Smooth muscle cell (in vitro differentiated cells): ENCODE measurements around the gene EID1. TPM values are rescaled to one million over a fixed set of nuclear protein-coding genes. Genes with fewer than 3 reads are reported as not detected.

Source experiments
- DNase-seq: peaks from one replicate; lab custom pipeline; 2025; ENCODE audit not compliant: unreplicated experiment; lab: John Stamatoyannopoulos, UW
- H2AFZ ChIP-seq: fragments of 200-600 bp; sonication (generic); 2 replicates; pipeline ENCODE4 v1.6.0; 2016; ENCODE audit warnings: antibody characterized with exemption, low read depth, mild to moderate bottlenecking
- H3F3A ChIP-seq: fragments of 200-600 bp; sonication (generic); 2 replicates; pipeline ENCODE4 v1.6.0; 2017; ENCODE audit warnings: antibody characterized with exemption, low read depth
- H3K27ac ChIP-seq: fragments of 200-600 bp; sonication (generic); 2 replicates; pipeline ENCODE4 v1.5.1; 2016; ENCODE audit warnings: low read depth, mild to moderate bottlenecking
- H3K27me3 ChIP-seq: fragments of 200-600 bp; sonication (generic); 2 replicates; pipeline ENCODE4 v1.6.1; 2016; ENCODE audit warnings: low read depth, mild to moderate bottlenecking
- H3K36me3 ChIP-seq: fragments of 200-600 bp; sonication (generic); 2 replicates; pipeline ENCODE4 v1.5.1; 2016; ENCODE audit warnings: low read depth
- H3K4me1 ChIP-seq: fragments of 200-600 bp; sonication (generic); 2 replicates; pipeline ENCODE4 v1.5.1; 2016; ENCODE audit warnings: low read depth
- H3K4me2 ChIP-seq: fragments of 200-600 bp; sonication (generic); 2 replicates; pipeline ENCODE4 v1.6.0; 2016; ENCODE audit warnings: mild to moderate bottlenecking
- H3K4me3 ChIP-seq: fragments of 200-600 bp; sonication (generic); 2 replicates; pipeline ENCODE4 v1.5.1; 2016; ENCODE audit warnings: mild to moderate bottlenecking
- H3K79me2 ChIP-seq: fragments of 200-600 bp; sonication (generic); 2 replicates; pipeline ENCODE4 v1.6.0; 2016; ENCODE audit warnings: low read depth, mild to moderate bottlenecking
- H3K9ac ChIP-seq: fragments of 200-600 bp; sonication (generic); 2 replicates; pipeline ENCODE4 v1.6.0; 2016; ENCODE audit warnings: low read depth
- H3K9me3 ChIP-seq: fragments of 200-600 bp; sonication (generic); replicated peaks from 2 replicates; pipeline ENCODE4 v1.5.1; 2016; ENCODE audit warnings: low read depth
- H4K20me1 ChIP-seq: fragments of 200-600 bp; sonication (generic); 2 replicates; pipeline ENCODE4 v1.6.0; 2016; ENCODE audit warnings: low read depth
- CTCF ChIP-seq: fragments of 200-600 bp; sonication (generic); IDR thresholded peaks from 2 replicates; pipeline ENCODE4 v1.5.1; 2017; ENCODE audit warnings: borderline replicate concordance, mild to moderate bottlenecking, antibody characterized with exemption; ENCODE audit not compliant: insufficient read depth, poor library complexity, severe bottlenecking
- WGBS: methylation state at CpG from one replicate; pipeline ENCODE4 v1.1.7; 2016; ENCODE audit warnings: low lambda C conversion rate; 5-methylcytosine and 5-hydroxymethylcytosine counted together
- polyA plus RNA-seq: library from polyadenylated mRNA; unstranded; fragments of >200 nt; fragmentation: Nextera tagmentation; extraction: Ambion mirVana; gene quantifications from 2 replicates; pipeline ENCODE4 v1.2.1, GENCODE V29; 2016
- total RNA-seq: library from RNA; depleted of rRNA; stranded (reverse); fragments of >200 nt; gene quantifications from 2 replicates; pipeline ENCODE4 v1.2.3, GENCODE V29; 2014

EID1 gene
- total and polyA plus RNA-seq, 2 experiments from 2014 or later = 216 to 316 TPM

DNA sequence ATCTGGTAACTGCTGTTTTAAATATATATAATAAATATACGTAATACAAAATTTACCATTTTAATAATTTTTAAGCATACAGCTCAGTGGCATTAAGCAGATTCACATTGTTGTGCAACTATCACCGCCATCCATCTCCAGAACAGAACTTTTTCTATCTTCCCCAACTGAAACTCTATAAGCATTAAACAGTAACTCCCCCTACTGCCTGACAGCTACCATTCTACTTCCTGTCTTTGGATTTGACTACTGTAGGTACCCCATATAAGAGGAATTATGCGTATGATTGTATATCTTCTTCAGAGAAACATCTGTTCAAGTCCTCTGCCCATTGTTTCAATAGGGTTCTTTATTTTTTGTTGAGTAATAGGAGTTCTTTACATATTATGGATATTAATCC lies 36.8 kb downstream of the EID1 start:
- Histone ChIP-seq H3K4me2 (no peak overlapping the region), H4K20me1 (no peaks in the 10 kb centered on the region), H3K4me1 (no peaks in the 10 kb centered on the region), H2AFZ (no peak overlapping the region), H3K27ac (no peak overlapping the region), H3K9me3 (no peaks in the 10 kb centered on the region), H3K79me2 (no peaks in the 10 kb centered on the region), H3F3A (no peaks in the 10 kb centered on the region), H3K27me3 (no peaks in the 10 kb centered on the region), H3K4me3 (no peak overlapping the region), H3K9ac (no peak overlapping the region), H3K36me3 (no peaks in the 10 kb centered on the region)
- no peak for DNase-seq
- no peak for TF ChIP-seq CTCF
- 95% methylated on average over 3 of the region's 3 CpGs for WGBS

GRCh38 chr15:48915861-48916260 lies 37.9 kb downstream of the EID1 start:
- H4K20me1 ChIP-seq = no peaks in the 10 kb centered on the region
- no peaks in the 10 kb centered on the region for H3F3A ChIP-seq
- WGBS = 41% methylated on average over 3 of the region's 3 CpGs
- H3K4me3 ChIP-seq = no peak overlapping the region
- TF ChIP-seq CTCF = no peak
- peak overlapping the region; percentile 58 for H2AFZ ChIP-seq
- DNase-seq = no peak
- no peaks in the 10 kb centered on the region for H3K36me3 ChIP-seq
- H3K4me1 ChIP-seq = no peaks in the 10 kb centered on the region
- no peak overlapping the region for H3K9ac ChIP-seq
- no peaks in the 10 kb centered on the region for H3K27me3 ChIP-seq
- no peaks in the 10 kb centered on the region for H3K9me3 ChIP-seq
- no peaks in the 10 kb centered on the region for H3K79me2 ChIP-seq
- H3K4me2 ChIP-seq = peak overlapping the region; percentile 51
- H3K27ac ChIP-seq = no peak overlapping the region

GRCh38 chr15:48916721-48917120 lies 38.8 kb downstream of the EID1 start:
- no peak overlapping the region for H2AFZ ChIP-seq
- no peaks in the 10 kb centered on the region for H3K27me3 ChIP-seq
- no peaks in the 10 kb centered on the region for H4K20me1 ChIP-seq
- H3K9me3 ChIP-seq = no peaks in the 10 kb centered on the region
- no peak overlapping the region for H3K27ac ChIP-seq
- H3K36me3 ChIP-seq = no peaks in the 10 kb centered on the region
- 95% methylated on average over 3 of the region's 3 CpGs for WGBS
- H3K79me2 ChIP-seq = no peaks in the 10 kb centered on the region
- H3K4me2 ChIP-seq = no peak overlapping the region
- H3K9ac ChIP-seq = no peak overlapping the region
- H3K4me1 ChIP-seq = no peaks in the 10 kb centered on the region
- H3F3A ChIP-seq = no peaks in the 10 kb centered on the region
- H3K4me3 ChIP-seq = no peak overlapping the region
- no peak for TF ChIP-seq CTCF
- no peak for DNase-seq

DNA sequence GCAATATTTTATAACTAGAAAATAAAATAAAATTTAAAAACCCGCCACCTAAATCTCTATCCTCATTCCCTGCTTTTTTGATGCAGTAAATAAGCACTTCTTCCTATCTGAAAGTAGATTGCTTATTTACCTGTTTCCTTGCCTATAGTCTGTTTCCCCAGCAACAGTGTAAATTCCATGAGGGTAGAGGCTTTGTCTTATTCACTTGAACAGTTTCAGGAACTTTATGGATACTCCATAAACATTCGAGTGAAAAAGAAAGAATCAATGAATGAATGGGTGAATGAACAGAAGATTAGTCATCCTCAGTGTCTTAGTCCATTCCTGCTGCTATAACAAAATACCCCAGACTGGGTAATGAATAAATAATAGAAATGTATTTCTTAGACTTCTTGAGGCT lies 44.1 kb downstream of the EID1 start:
- Histone ChIP-seq H3K4me2 (no peak overlapping the region), H3K27ac (no peak overlapping the region), H3K79me2 (no peaks in the 10 kb centered on the region), H3K4me3 (no peak overlapping the region), H3F3A (no peaks in the 10 kb centered on the region), H3K36me3 (no peaks in the 10 kb centered on the region), H2AFZ (no peak overlapping the region), H3K27me3 (no peaks in the 10 kb centered on the region), H3K9me3 (no peaks in the 10 kb centered on the region), H3K9ac (no peak overlapping the region), H4K20me1 (no peaks in the 10 kb centered on the region), H3K4me1 (no peaks in the 10 kb centered on the region)
- no peak for TF ChIP-seq CTCF
- 93% methylated on average over 2 of the region's 2 CpGs for WGBS
- DNase-seq = no peak
